Measurements from ENCODE around the gene MEPCE. TPM values are rescaled to one million over a fixed set of nuclear protein-coding genes. Genes with fewer than 3 reads are reported as not detected.

Gene MEPCE
- total and polyA plus RNA-seq, 9 of the 15 experiments (the other 6 are each of a cell fraction or from before 2014, with no cell fraction given): 10.9 to 76.3 (median 44.1) TPM

GRCh38 chr7:100439244-100439643, 9.6 kb downstream of the MEPCE start (continued):
- TF ChIP-seq, protein P1, sequence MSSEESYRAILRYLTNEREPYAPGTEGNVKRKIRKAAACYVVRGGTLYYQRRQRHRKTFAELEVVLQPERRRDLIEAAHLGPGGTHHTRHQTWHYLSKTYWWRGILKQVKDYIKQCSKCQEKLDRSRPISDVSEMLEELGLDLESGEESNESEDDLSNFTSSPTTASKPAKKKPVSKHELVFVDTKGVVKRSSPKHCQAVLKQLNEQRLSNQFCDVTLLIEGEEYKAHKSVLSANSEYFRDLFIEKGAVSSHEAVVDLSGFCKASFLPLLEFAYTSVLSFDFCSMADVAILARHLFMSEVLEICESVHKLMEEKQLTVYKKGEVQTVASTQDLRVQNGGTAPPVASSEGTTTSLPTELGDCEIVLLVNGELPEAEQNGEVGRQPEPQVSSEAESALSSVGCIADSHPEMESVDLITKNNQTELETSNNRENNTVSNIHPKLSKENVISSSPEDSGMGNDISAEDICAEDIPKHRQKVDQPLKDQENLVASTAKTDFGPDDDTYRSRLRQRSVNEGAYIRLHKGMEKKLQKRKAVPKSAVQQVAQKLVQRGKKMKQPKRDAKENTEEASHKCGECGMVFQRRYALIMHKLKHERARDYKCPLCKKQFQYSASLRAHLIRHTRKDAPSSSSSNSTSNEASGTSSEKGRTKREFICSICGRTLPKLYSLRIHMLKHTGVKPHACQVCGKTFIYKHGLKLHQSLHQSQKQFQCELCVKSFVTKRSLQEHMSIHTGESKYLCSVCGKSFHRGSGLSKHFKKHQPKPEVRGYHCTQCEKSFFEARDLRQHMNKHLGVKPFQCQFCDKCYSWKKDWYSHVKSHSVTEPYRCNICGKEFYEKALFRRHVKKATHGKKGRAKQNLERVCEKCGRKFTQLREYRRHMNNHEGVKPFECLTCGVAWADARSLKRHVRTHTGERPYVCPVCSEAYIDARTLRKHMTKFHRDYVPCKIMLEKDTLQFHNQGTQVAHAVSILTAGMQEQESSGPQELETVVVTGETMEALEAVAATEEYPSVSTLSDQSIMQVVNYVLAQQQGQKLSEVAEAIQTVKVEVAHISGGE (CRISPR knock-in tag; IDR thresholded peaks at IDR 0.05): 0 out of 6 replicates have a peak, but pooled peaks of 1 of the 3 experiments have one; percentile 38
- TF ChIP-seq ZNF644 (tag; IDR thresholded peaks at IDR 0.05; ENCODE audit: low read depth) (0 out of 2 replicates have a peak, but pooled peaks have one; percentile 63), CUX1 (CRISPR knock-in tag; IDR thresholded peaks at IDR 0.05) (peak; percentile 20; the same call in 1 of the 2 replicates)
